PC-3 (cell line): ENCODE results near the gene ATL1.

Source experiments
- CTCF ChIP-seq: fragments of 300-600 bp; sonication (generic); conservative IDR thresholded peaks from 2 replicates; pipeline ENCODE4 v1.5.1; 2017; ENCODE audit warnings: antibody characterized with exemption, low read depth, mild to moderate bottlenecking, low read length
- EZH2 ChIP-seq: fragments of 300-600 bp; sonication (generic); IDR thresholded peaks from one replicate; pipeline ENCODE4 v1.6.1; 2017; ENCODE audit warnings: antibody characterized with exemption, mild to moderate bottlenecking, low read length; ENCODE audit not compliant: unreplicated experiment
- EZH2phosphoT487 ChIP-seq: fragments of 300-600 bp; sonication (generic); IDR thresholded peaks from 2 replicates; pipeline ENCODE4 v1.6.1; 2018; ENCODE audit warnings: mild to moderate bottlenecking, antibody characterized with exemption, low read length, borderline replicate concordance

GRCh38 chr14:50523271-50524041, 36.5 kb upstream of the ATL1 start:
- TF ChIP-seq CTCF (no peak), EZH2 (no peak), EZH2phosphoT487 (no peak)
